Loucy (cell line): ENCODE data around the gene TMEM132D.

Experiments
- EZH2phosphoT487 ChIP-seq: fragments of 200-600 bp; IDR thresholded peaks from 2 replicates; pipeline ENCODE4 v1.6.1; 2018; ENCODE audit warnings: antibody characterized with exemption, mild to moderate bottlenecking, moderate library complexity, borderline replicate concordance
- TF ChIP-seq, protein P1 (sequence below): fragments of 200-600 bp; sonication (generic); conservative IDR thresholded peaks from 2 replicates; pipeline ENCODE4 v1.5.1; 2014; ENCODE audit warnings: mild to moderate bottlenecking, antibody characterized with exemption, low read length

DNA sequence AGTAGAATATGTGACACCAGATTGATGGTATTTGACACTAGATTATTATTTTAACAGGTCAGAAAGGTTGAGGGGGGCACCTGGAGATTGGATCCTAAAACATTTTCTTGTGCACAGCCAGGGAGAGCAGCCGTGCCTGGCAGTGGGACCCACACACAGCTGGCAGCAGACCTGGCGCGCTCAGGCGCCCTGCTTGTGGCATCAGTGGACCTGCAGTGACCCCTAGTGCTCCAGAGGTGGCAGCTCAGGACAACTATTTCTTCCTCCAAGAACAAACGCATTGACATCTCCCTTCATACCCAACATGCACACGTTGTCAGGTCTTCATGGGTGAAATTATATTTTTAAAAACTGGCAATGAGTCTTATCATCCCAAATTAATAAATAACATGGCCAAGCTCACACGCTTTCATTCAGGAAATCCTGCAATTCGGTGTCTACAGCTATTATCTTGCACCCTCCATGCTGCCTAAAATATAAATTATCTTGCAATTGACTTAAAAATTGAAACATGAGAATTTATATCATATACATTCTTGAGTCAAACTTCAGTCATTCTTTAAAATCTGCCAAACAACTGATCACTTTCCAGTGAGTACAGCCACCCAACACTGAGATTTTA is 7.7 kb upstream of the TMEM132D start:
- TF ChIP-seq, protein P1, sequence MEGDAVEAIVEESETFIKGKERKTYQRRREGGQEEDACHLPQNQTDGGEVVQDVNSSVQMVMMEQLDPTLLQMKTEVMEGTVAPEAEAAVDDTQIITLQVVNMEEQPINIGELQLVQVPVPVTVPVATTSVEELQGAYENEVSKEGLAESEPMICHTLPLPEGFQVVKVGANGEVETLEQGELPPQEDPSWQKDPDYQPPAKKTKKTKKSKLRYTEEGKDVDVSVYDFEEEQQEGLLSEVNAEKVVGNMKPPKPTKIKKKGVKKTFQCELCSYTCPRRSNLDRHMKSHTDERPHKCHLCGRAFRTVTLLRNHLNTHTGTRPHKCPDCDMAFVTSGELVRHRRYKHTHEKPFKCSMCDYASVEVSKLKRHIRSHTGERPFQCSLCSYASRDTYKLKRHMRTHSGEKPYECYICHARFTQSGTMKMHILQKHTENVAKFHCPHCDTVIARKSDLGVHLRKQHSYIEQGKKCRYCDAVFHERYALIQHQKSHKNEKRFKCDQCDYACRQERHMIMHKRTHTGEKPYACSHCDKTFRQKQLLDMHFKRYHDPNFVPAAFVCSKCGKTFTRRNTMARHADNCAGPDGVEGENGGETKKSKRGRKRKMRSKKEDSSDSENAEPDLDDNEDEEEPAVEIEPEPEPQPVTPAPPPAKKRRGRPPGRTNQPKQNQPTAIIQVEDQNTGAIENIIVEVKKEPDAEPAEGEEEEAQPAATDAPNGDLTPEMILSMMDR = peak; percentile 83
- TF ChIP-seq EZH2phosphoT487 = no peak
